PC-9 (cell line): Measurements from ENCODE around the gene GOLGA6L9.
"Not testable (repeated sequence)": the region's sequence is repeated elsewhere in the genome, so short reads cannot be mapped to it uniquely, and the experiment has no call there.

ENCODE experiments used
- EZH2 ChIP-seq: fragments of 200-600 bp; sonication (generic); IDR thresholded peaks from 2 replicates; pipeline ENCODE4 v1.8.0; 2017; ENCODE audit warnings: antibody characterized with exemption, low read depth
- TF ChIP-seq, protein P1 (sequence below): fragments of 200-600 bp; sonication (generic); conservative IDR thresholded peaks from 2 replicates; pipeline ENCODE4 v1.6.1; 2017; ENCODE audit warnings: mixed run types, antibody characterized with exemption, mild to moderate bottlenecking, moderate library complexity

DNA sequence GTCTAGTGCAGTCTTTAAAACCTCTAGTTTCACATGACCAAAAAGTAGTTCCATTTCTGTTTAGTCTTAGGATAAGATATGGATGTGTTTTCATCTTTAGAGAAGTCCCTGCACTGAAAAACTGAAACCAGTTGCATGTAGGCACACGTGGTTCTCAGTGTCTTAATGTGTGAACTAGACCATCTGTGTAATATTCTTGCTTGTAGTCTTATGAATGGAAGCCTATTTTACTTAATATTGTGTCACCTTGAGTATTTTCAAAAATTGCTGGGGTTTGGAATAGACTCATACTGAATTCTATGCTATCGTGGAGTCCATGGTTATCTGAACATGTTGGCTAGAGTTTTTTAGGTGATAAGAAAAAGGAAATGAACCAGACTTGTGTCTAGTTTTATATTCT, 23.4 kb upstream of the GOLGA6L9 start:
- TF ChIP-seq, protein P1, sequence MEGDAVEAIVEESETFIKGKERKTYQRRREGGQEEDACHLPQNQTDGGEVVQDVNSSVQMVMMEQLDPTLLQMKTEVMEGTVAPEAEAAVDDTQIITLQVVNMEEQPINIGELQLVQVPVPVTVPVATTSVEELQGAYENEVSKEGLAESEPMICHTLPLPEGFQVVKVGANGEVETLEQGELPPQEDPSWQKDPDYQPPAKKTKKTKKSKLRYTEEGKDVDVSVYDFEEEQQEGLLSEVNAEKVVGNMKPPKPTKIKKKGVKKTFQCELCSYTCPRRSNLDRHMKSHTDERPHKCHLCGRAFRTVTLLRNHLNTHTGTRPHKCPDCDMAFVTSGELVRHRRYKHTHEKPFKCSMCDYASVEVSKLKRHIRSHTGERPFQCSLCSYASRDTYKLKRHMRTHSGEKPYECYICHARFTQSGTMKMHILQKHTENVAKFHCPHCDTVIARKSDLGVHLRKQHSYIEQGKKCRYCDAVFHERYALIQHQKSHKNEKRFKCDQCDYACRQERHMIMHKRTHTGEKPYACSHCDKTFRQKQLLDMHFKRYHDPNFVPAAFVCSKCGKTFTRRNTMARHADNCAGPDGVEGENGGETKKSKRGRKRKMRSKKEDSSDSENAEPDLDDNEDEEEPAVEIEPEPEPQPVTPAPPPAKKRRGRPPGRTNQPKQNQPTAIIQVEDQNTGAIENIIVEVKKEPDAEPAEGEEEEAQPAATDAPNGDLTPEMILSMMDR: not testable (repeated sequence)
- TF ChIP-seq EZH2: not testable (repeated sequence)
